Kidney glomerular epithelial cell (primary cell): ENCODE measurements around the gene ADRA1B.

Experiments used
- DNase-seq: peaks from one replicate; lab custom pipeline; 2025; lab: John Stamatoyannopoulos, UW

ADRA1B gene

GRCh38 chr5:159901772-159902171, 14.5 kb upstream of the ADRA1B start:
- DNase-seq: no peak

GRCh38 chr5:159902444-159903121, 13.7 kb upstream of the ADRA1B start:
- DNase-seq: peak; percentile 84

DNA sequence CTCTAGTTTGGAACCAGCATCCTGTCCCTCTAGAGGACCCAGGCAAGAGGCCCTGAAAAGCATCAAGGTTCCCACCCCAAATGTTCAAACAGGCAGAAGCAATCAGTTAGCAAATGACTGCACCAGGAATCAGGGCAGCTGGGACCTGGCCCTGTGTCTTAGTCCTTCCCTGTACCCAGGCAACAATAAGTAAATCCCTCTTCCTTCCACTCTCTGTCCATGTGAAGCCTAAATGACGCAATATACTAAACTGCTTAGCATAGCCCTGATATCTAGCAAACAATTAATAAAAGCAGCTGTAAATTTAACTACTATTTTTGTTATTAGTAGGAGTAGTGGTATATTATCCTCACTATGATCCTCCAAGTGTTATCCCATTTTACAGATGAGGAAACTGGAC, 13.2 kb upstream of the ADRA1B start:
- no peak for DNase-seq

- no peak for DNase-seq
These were observed 11.4 kb upstream of the ADRA1B start for GRCh38 chr5:159904874-159905273.

- DNase-seq: peak; percentile 95
These were observed 10.8 kb upstream of the ADRA1B start for GRCh38 chr5:159905496-159905895.

- DNase-seq: peak; percentile 33
These were observed 9.8 kb upstream of the ADRA1B start for GRCh38 chr5:159906463-159906862.

DNA sequence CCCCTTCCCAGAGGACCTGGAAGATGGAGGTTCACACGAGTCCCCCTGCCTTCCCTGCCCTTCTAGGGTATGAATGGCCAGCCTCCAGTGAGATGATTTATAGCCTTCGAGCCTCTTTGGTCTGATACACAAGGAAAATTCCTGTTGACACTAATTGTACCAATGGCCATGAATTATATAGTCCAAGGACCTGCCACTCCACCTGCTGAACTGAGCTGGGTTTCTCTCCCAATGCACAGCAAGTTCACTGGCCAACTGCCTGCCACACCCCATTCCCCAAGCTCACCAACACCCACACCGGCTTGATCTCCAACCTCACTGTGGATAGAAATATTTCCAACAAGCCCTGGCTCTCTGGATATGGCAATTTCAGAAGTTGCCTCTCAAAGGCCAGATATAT, 9.3 kb upstream of the ADRA1B start:
- peak; percentile 32 for DNase-seq

DNA sequence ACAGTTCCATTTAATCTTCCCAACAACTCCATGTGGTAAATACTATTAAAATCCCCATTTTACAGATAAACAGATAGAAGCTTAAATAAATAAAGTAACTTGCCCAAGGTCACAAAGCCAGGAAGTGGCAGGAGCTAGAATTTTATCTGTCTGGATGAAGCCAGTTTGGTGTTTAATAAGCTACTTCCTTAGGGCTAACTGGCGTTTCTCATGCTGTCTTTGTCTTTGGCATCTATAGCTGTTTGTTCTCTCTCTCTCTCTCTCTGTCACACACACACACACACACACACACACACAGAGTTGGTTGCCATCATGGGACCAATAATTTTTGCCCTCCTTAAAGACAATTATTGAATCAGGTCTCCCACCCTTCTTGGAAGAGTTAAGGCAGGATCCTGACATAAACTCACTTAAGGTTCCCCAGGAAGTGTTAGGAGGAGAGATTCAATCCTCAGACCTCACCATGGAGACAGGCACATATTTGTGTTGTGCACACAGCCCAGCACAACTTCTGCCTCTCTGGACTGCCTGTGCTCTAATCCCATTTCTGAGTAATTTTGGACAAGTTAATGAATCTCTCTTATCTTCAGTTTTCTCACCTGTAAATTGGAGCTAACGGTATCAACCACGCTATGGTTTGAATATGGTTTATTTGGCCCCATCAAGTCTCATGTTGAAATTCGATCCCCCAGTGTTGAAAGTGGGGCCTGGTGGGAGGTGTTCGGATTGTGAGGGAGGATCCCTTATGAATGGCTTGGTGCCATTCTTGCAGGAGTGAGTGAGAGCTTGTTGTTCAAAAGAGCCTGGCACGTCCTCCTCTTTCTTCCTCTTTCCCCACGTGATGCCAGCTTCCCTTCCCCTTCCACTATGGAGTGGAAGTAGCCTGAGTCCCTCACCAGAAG, 8.3 kb upstream of the ADRA1B start:
- DNase-seq: no peak

GRCh38 chr5:159908591-159908940, 7.7 kb upstream of the ADRA1B start:
- DNase-seq: no peak

GRCh38 chr5:159909126-159909525, 7.2 kb upstream of the ADRA1B start:
- no peak for DNase-seq

- no peak for DNase-seq
These were observed 6.0 kb upstream of the ADRA1B start for GRCh38 chr5:159910207-159910842.

GRCh38 chr5:159910843-159911229, 5.4 kb upstream of the ADRA1B start:
- DNase-seq: no peak

DNA sequence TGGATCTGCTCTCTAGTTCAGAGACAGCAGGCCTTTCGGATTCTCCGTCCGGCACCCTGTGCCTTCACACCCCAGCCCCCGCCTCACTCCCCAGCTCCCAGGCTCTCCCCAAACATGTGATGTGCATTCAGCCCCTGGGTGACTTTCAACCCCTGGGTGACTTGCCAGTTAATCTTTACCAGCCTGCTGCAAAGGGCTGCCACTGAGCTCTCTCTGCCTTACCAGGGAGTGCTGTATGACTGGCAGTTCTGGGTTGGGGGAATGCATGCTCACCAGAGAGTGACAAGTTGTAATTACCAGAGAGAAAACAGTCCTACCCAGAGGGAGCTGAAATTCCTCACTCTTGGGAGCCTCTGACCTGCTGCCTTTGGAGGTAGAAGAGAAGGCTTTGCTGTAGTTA, 4.9 kb upstream of the ADRA1B start:
- DNase-seq: peak; percentile 89

- peak; percentile 52 for DNase-seq
These were observed 4.1 kb upstream of the ADRA1B start for GRCh38 chr5:159912033-159912800.

- peak; percentile 67 for DNase-seq
These were observed 3.2 kb upstream of the ADRA1B start for GRCh38 chr5:159913048-159913447.

DNA sequence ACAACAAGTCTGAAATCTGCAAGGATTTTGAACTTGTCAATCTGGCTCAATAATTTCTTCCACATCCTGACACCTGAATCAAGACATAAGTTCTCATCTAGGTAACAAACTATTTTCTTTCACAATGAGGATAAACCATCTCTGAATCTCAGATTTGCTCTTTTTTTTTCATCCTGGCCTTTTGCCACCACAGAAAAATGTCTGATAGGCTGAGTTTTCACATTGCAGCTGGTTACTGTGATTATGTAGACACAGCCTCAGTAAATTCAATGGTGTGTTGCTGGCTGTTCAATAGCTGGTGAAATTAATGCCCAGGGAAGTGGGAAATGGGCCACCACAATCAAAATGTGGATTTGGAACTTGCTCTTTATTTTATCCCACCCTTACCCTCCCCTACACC, 2.8 kb upstream of the ADRA1B start:
- no peak for DNase-seq

DNA sequence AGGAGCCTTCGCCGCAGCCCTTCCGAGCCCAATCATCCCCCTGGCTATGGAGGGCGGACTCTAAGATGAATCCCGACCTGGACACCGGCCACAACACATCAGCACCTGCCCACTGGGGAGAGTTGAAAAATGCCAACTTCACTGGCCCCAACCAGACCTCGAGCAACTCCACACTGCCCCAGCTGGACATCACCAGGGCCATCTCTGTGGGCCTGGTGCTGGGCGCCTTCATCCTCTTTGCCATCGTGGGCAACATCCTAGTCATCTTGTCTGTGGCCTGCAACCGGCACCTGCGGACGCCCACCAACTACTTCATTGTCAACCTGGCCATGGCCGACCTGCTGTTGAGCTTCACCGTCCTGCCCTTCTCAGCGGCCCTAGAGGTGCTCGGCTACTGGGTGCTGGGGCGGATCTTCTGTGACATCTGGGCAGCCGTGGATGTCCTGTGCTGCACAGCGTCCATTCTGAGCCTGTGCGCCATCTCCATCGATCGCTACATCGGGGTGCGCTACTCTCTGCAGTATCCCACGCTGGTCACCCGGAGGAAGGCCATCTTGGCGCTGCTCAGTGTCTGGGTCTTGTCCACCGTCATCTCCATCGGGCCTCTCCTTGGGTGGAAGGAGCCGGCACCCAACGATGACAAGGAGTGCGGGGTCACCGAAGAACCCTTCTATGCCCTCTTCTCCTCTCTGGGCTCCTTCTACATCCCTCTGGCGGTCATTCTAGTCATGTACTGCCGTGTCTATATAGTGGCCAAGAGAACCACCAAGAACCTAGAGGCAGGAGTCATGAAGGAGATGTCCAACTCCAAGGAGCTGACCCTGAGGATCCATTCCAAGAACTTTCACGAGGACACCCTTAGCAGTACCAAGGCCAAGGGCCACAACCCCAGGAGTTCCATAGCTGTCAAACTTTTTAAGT, 819 bp downstream of the ADRA1B start:
- DNase-seq: no peak

GRCh38 chr5:159917994-159918393, 1.7 kb downstream of the ADRA1B start:
- DNase-seq: peak; percentile 85

GRCh38 chr5:159921721-159922120, 5.4 kb downstream of the ADRA1B start:
- DNase-seq: no peak

- DNase-seq: no peak
These were observed 6.7 kb downstream of the ADRA1B start for GRCh38 chr5:159923008-159923407.
